Kidney (tissue), 14 donors: ENCODE results near the gene RRAS2. TPM values are rescaled to one million over a fixed set of nuclear protein-coding genes. Genes with fewer than 3 reads are reported as not detected.

Experiments used
- DNase-seq, 5 donors: peaks; one replicate each; pipeline ENCODE4 v3.0.0-alpha.2; 2013 to 2020
- FAIRE-seq: peaks from 2 replicates; lab custom pipeline; 2012; peaks lifted over from hg19 to GRCh38; lab: Jason Lieb, UNC
- H3K27ac ChIP-seq, 2 donors: one replicate each; pipeline ENCODE4 v1.7.0; 2013; ENCODE audit warnings: low read depth in 2 of 2, low read length in 2 of 2, inconsistent platforms in 1 of 2
- H3K27me3 ChIP-seq: one replicate; pipeline ENCODE4 v1.7.1; 2013; ENCODE audit warnings: low read length, inconsistent platforms; ENCODE audit not compliant: control insufficient read depth, insufficient read depth
- H3K36me3 ChIP-seq, 3 donors: one replicate each; pipeline versions ENCODE4 v1.7.0 to v1.7.1; 2013; ENCODE audit warnings: low read length in 3 of 3, control low read depth in 1 of 3, inconsistent platforms in 1 of 3; ENCODE audit not compliant: insufficient read depth in 3 of 3, control insufficient read depth in 2 of 3
- H3K4me1 ChIP-seq, 3 donors: one replicate each; pipeline versions ENCODE4 v1.7.0 to v1.7.1; 2013; ENCODE audit warnings: low read length in 3 of 3, inconsistent platforms in 1 of 3, low read depth in 1 of 3; ENCODE audit not compliant: control insufficient read depth in 2 of 3, insufficient read depth in 2 of 3
- H3K4me3 ChIP-seq, 3 donors: one replicate each; pipeline versions ENCODE4 v1.7.0 to v1.8.1; 2013; ENCODE audit warnings: low read length in 3 of 3, control low read depth in 1 of 3, inconsistent platforms in 1 of 3
- H3K9ac ChIP-seq, 3 donors: one replicate each; pipeline versions ENCODE4 v1.7.0 to v1.7.1; 2013; ENCODE audit warnings: low read length in 3 of 3, control low read depth in 1 of 3, inconsistent platforms in 1 of 3
- H3K9me3 ChIP-seq, 3 donors: one replicate each; pipeline versions ENCODE4 v1.7.0 to v1.7.1; 2013; ENCODE audit warnings: low read length in 3 of 3, control low read depth in 1 of 3, inconsistent platforms in 1 of 3; ENCODE audit not compliant: control insufficient read depth in 2 of 3, insufficient read depth in 1 of 3
- CTCF ChIP-seq: IDR thresholded peaks from 3 replicates; pipeline ENCODE4 v1.5.1; 2012; ENCODE audit warnings: mild to moderate bottlenecking, moderate library complexity, borderline replicate concordance; ENCODE audit not compliant: insufficient read depth; ENCODE audit errors: extremely low read depth
- intact Hi-C: fragments of 100-400 bp; cut with DNase I; formaldehyde crosslinking; loops from one replicate; pipeline ENCODE4 v1.11.1; 2022
- polyA plus RNA-seq: library from polyadenylated mRNA; stranded (reverse); fragments of 350-450 nt; fragmentation: Illumina TruSeq; extraction: RNeasy Lipid Tissue Mini Kit (QIAGEN cat#74804); gene quantifications from one replicate; pipeline ENCODE4 v1.2.3, GENCODE V29; 2014; ENCODE audit warnings: low read depth, low replicate concordance; ENCODE audit not compliant: insufficient read depth
- total RNA-seq: library from RNA; stranded (reverse); fragmentation: NEBNext Ultra II Directional; extraction: Animal tissue kit (Norgen Biotek cat#: 25700); gene quantifications from one replicate; pipeline ENCODE4 v1.2.1, GENCODE V29; 2021
- donor health status: control.
- donor health status: control.
- donor health status: control.
- donor health status: control.
- donor health status: control.
- donor health status: DM: yes; HTN: yes; CAD: no.
- donor health status: Normal renal cell carcinoma (clear cell type).

Gene RRAS2
- total and polyA plus RNA-seq, 2 donors from 2014 or later, result 23.3 to 33.2 TPM

GRCh38 chr11:14380125-14380936, 21.3 kb upstream of the RRAS2 start:
- DNase-seq (peak in 1 of 5 donors; percentile 8), FAIRE-seq (no peak)
- H3K27ac ChIP-seq, result peak overlapping the region; percentile 46 to 87
- peak overlapping the region in 1 of 3 donors; percentile 57 for H3K9ac ChIP-seq
- H3K9me3 ChIP-seq, result no peaks in the 10 kb centered on the region
- H3K4me1 ChIP-seq, result peaks cover 0 to 2% (median 2%) of the 10 kb centered on the region in 3 donors
- peaks cover 10% of the 10 kb centered on the region for H3K27me3 ChIP-seq
- intact Hi-C loops, result no loop called here
- peak overlapping the region; percentile 20 to 68 (median 62) for H3K4me3 ChIP-seq
- TF ChIP-seq CTCF, result no peak
- H3K36me3 ChIP-seq, result no peaks in the 10 kb centered on the region

GRCh38 chr11:14378171-14378570, 19.2 kb upstream of the RRAS2 start:
- Histone ChIP-seq H3K4me3 (no peak overlapping the region), H3K9ac (no peak overlapping the region), H3K27me3 (peaks cover 10% of the 10 kb centered on the region), H3K27ac (no peak overlapping the region), H3K9me3 (no peaks in the 10 kb centered on the region), H3K36me3 (no peaks in the 10 kb centered on the region), H3K4me1 (peaks cover 0 to 2% (median 2%) of the 10 kb centered on the region in 3 donors)
- DNase-seq (no peak), FAIRE-seq (no peak)
- TF ChIP-seq CTCF, result no peak
- intact Hi-C loops, result no loop called here

DNA sequence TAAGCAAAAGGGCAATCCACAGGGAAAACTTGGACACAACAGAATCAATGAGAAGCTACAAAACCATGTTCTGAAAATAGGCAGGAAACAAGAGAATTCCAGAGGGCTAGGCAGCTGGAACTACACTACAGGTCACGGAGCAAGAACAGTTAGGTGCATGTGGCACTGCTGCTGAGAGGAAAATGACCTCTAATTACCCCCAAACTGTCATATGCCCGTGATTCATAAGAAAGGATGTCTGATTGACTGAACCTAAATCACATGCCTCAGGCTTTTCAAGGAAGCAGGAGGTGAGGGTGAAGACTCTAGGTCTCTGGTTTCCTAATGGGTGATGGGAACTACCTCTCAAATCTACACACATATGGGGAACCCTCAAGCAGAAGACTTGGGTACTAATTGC, 17.9 kb upstream of the RRAS2 start:
- H3K36me3 ChIP-seq, result no peaks in the 10 kb centered on the region
- H3K9ac ChIP-seq, result no peak overlapping the region
- intact Hi-C loops, result no loop called here
- FAIRE-seq (no peak), DNase-seq (peak in 1 of 5 donors; percentile 24)
- peaks cover 0 to 2% (median 2%) of the 10 kb centered on the region in 3 donors for H3K4me1 ChIP-seq
- no peak overlapping the region for H3K27ac ChIP-seq
- peaks cover 9% of the 10 kb centered on the region for H3K27me3 ChIP-seq
- H3K9me3 ChIP-seq, result no peaks in the 10 kb centered on the region
- H3K4me3 ChIP-seq, result no peak overlapping the region
- no peak for TF ChIP-seq CTCF
